ENCODE results near the gene TFB1M.

DNA sequence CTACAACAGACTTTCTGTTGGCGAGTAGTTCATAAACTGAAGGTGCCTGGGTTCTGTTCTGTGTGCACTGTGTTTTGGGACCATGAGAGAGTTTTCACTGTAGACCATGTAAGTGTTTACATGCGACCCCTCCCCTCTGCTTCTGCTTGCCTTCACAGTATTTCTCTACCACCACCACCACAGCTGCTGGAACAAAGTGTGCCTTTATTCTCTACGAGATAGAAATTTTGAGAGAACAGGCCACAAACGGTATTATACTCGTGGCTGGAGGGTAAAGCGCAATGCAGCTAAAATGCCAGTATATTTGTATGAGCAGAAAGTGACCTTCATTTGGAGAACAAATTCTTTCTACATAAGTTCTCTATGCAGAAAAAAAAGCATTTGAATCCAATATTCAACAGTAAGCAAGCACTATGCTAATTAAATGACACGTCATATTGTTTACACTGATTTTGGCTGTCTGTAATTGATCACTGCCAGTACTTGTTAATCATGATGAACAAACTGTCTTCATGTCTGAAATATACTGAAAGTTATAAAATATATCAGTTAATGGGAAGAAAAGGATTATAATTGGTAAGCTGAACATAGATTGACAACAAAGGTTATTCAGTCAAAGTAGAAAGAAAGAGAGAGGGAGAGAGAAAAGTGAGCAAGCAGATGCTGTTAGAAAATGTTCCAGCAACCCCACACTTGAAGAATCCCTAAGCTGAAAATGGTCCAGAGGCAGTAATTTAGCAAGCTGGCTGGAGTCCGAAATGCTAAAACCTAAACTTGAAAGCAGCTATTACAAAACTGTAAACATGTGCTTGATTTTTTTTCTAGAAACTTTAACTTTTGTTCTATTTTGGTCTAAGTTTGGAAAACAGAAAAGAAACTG, 41.7 kb downstream of the TFB1M start:
- TF ChIP-seq, protein P1, sequence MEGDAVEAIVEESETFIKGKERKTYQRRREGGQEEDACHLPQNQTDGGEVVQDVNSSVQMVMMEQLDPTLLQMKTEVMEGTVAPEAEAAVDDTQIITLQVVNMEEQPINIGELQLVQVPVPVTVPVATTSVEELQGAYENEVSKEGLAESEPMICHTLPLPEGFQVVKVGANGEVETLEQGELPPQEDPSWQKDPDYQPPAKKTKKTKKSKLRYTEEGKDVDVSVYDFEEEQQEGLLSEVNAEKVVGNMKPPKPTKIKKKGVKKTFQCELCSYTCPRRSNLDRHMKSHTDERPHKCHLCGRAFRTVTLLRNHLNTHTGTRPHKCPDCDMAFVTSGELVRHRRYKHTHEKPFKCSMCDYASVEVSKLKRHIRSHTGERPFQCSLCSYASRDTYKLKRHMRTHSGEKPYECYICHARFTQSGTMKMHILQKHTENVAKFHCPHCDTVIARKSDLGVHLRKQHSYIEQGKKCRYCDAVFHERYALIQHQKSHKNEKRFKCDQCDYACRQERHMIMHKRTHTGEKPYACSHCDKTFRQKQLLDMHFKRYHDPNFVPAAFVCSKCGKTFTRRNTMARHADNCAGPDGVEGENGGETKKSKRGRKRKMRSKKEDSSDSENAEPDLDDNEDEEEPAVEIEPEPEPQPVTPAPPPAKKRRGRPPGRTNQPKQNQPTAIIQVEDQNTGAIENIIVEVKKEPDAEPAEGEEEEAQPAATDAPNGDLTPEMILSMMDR (IDR thresholded peaks at IDR 0.05; ENCODE audit: low read length), result no peak
- no peak for TF ChIP-seq EZH2 (IDR thresholded peaks at IDR 0.05; ENCODE audit: borderline replicate concordance, low read length)

All from OCI-LY1 (cell line).